Astrocyte (in vitro differentiated cells and primary cell): ENCODE data around the gene TTC36. TPM values are rescaled to one million over a fixed set of nuclear protein-coding genes. Genes with fewer than 3 reads are reported as not detected.

Experiments used
- DNase-seq: peaks from one replicate; pipeline ENCODE4 v3.0.0-alpha.2; 2010; ENCODE audit warnings: low read depth
- FAIRE-seq: peaks from 2 replicates; lab custom pipeline; 2011; peaks lifted over from hg19 to GRCh38; lab: Jason Lieb, UNC
- H2AFZ ChIP-seq: 2 replicates; pipeline ENCODE4 v1.6.0; 2012; ENCODE audit warnings: low read depth, low read length, inconsistent platforms
- H3K27ac ChIP-seq: 2 replicates; pipeline ENCODE4 v1.5.1; 2011; ENCODE audit warnings: low read depth, low read length, inconsistent platforms
- H3K27me3 ChIP-seq: 2 replicates; pipeline ENCODE4 v1.6.0; 2011; ENCODE audit warnings: low read length, inconsistent platforms; ENCODE audit not compliant: insufficient read depth
- H3K36me3 ChIP-seq: 2 replicates; pipeline ENCODE4 v1.5.1; 2011; ENCODE audit warnings: low read length, inconsistent platforms; ENCODE audit not compliant: insufficient read depth
- H3K4me1 ChIP-seq: 2 replicates; pipeline ENCODE4 v1.5.1; 2011; ENCODE audit warnings: low read length, inconsistent platforms; ENCODE audit not compliant: insufficient read depth
- H3K4me2 ChIP-seq: 2 replicates; pipeline ENCODE4 v1.6.0; 2012; ENCODE audit warnings: low read length, inconsistent platforms
- H3K4me3 ChIP-seq: 2 replicates; pipeline ENCODE4 v1.5.1; 2011; ENCODE audit warnings: low read depth, mild to moderate bottlenecking, low read length, inconsistent platforms; ENCODE audit not compliant: insufficient read depth
- H3K79me2 ChIP-seq: 2 replicates; pipeline ENCODE4 v1.6.0; 2012; ENCODE audit warnings: mild to moderate bottlenecking, low read length, inconsistent platforms; ENCODE audit not compliant: insufficient read depth
- H3K9ac ChIP-seq: 2 replicates; pipeline ENCODE4 v1.6.0; 2012; ENCODE audit warnings: mild to moderate bottlenecking, low read length, inconsistent platforms
- H3K9me3 ChIP-seq: 2 replicates; pipeline ENCODE4 v1.5.1; 2012; ENCODE audit warnings: low read depth, mild to moderate bottlenecking, low read length, inconsistent platforms; ENCODE audit not compliant: insufficient read depth
- H4K20me1 ChIP-seq: 2 replicates; pipeline ENCODE4 v1.6.0; 2012; ENCODE audit warnings: low read length, inconsistent platforms; ENCODE audit not compliant: insufficient read depth
- H3K27ac Mint-ChIP-seq: one replicate; pipeline ENCODE4 v1.8.0; 2021; ENCODE audit warnings: mild to moderate bottlenecking, mixed read lengths; ENCODE audit not compliant: unreplicated experiment
- H3K27me3 Mint-ChIP-seq: one replicate; pipeline ENCODE4 v1.8.0; 2021; ENCODE audit warnings: low read depth, mixed read lengths; ENCODE audit not compliant: unreplicated experiment
- H3K36me3 Mint-ChIP-seq: one replicate; pipeline ENCODE4 v1.8.0; 2021; ENCODE audit warnings: low read depth, mixed read lengths; ENCODE audit not compliant: unreplicated experiment
- H3K4me1 Mint-ChIP-seq: one replicate; pipeline ENCODE4 v1.8.0; 2021; ENCODE audit warnings: low read depth, mixed read lengths; ENCODE audit not compliant: unreplicated experiment
- H3K4me3 Mint-ChIP-seq: one replicate; pipeline ENCODE4 v1.8.0; 2021; ENCODE audit warnings: mild to moderate bottlenecking, moderate library complexity, mixed read lengths; ENCODE audit not compliant: unreplicated experiment
- H3K9me3 Mint-ChIP-seq: one replicate; pipeline ENCODE4 v1.8.0; 2021; ENCODE audit warnings: mild to moderate bottlenecking, mixed read lengths; ENCODE audit not compliant: unreplicated experiment
- CTCF ChIP-seq: IDR thresholded peaks from 2 replicates; pipeline ENCODE4 v1.5.1; 2011; ENCODE audit warnings: low read depth, mild to moderate bottlenecking, inconsistent platforms, low read length, moderate library complexity; ENCODE audit not compliant: insufficient read depth
- EZH2 ChIP-seq: IDR thresholded peaks from 2 replicates; pipeline ENCODE4 v1.6.1; 2012; ENCODE audit warnings: mild to moderate bottlenecking, low read length, inconsistent platforms; ENCODE audit not compliant: insufficient read depth
- total RNA-seq: library from RNA; stranded (reverse); gene quantifications from 2 replicates; pipeline ENCODE4 v1.2.1, GENCODE V29; 2021

Gene TTC36
- total RNA-seq, 1 donor from 2014 or later = 0.43 TPM

- Mint-ChIP-seq H3K4me1 (no peaks in the 10 kb centered on the region), H3K27me3 (no peaks in the 10 kb centered on the region), H3K4me3 (no peak overlapping the region), H3K36me3 (peaks cover 19% of the 10 kb centered on the region), H3K9me3 (no peaks in the 10 kb centered on the region), H3K27ac (no peak overlapping the region)
- H2AFZ ChIP-seq = no peak overlapping the region
- DNase-seq = peak; percentile 20
- peak; percentile 24 for TF ChIP-seq CTCF
- TF ChIP-seq EZH2 = no peak
- H3K79me2 ChIP-seq = no peaks in the 10 kb centered on the region
- no peaks in the 10 kb centered on the region for H3K27me3 ChIP-seq
- no peaks in the 10 kb centered on the region for H3K9me3 ChIP-seq
- peaks cover 14% of the 10 kb centered on the region for H4K20me1 ChIP-seq
- FAIRE-seq = no peak
- no peak overlapping the region for H3K9ac ChIP-seq
- no peak overlapping the region for H3K27ac ChIP-seq
- peaks cover 52% of the 10 kb centered on the region for H3K36me3 ChIP-seq
- no peak overlapping the region for H3K4me3 ChIP-seq
- no peaks in the 10 kb centered on the region for H3K4me1 ChIP-seq
- no peak overlapping the region for H3K4me2 ChIP-seq
Measured at GRCh38 chr11:118522571-118523072, 4.7 kb upstream of the TTC36 start.

- peaks cover 2% of the 10 kb centered on the region for H3K4me1 Mint-ChIP-seq
- H3K27ac ChIP-seq = no peak overlapping the region
- H3K36me3 ChIP-seq = peaks cover 43% of the 10 kb centered on the region
- peaks cover 14% of the 10 kb centered on the region for H4K20me1 ChIP-seq
- H3K79me2 ChIP-seq = no peaks in the 10 kb centered on the region
- FAIRE-seq = no peak
- no peaks in the 10 kb centered on the region for H3K27me3 Mint-ChIP-seq
- H3K9me3 Mint-ChIP-seq = no peaks in the 10 kb centered on the region
- no peak overlapping the region for H3K9ac ChIP-seq
- DNase-seq = no peak
- no peaks in the 10 kb centered on the region for H3K27me3 ChIP-seq
- no peak overlapping the region for H3K4me3 ChIP-seq
- no peak overlapping the region for H2AFZ ChIP-seq
- H3K27ac Mint-ChIP-seq = no peak overlapping the region
- peaks cover 20% of the 10 kb centered on the region for H3K36me3 Mint-ChIP-seq
- no peaks in the 10 kb centered on the region for H3K4me1 ChIP-seq
- H3K4me3 Mint-ChIP-seq = no peak overlapping the region
- H3K9me3 ChIP-seq = no peaks in the 10 kb centered on the region
- TF ChIP-seq EZH2 = no peak
- TF ChIP-seq CTCF = no peak
- H3K4me2 ChIP-seq = no peak overlapping the region
Measured at GRCh38 chr11:118524356-118524755, 2.9 kb upstream of the TTC36 start.

GRCh38 chr11:118524757-118525470 is 2.4 kb upstream of the TTC36 start:
- Histone ChIP-seq H3K9me3 (no peaks in the 10 kb centered on the region), H2AFZ (no peak overlapping the region), H3K36me3 (peaks cover 38% of the 10 kb centered on the region), H3K4me2 (no peak overlapping the region), H3K4me1 (peaks cover under 1% of the 10 kb centered on the region), H3K79me2 (no peaks in the 10 kb centered on the region), H3K9ac (no peak overlapping the region), H3K27me3 (no peaks in the 10 kb centered on the region), H4K20me1 (peaks cover 14% of the 10 kb centered on the region), H3K27ac (no peak overlapping the region), H3K4me3 (no peak overlapping the region)
- FAIRE-seq (no peak), DNase-seq (no peak)
- Mint-ChIP-seq H3K9me3 (no peaks in the 10 kb centered on the region), H3K4me1 (peaks cover 3% of the 10 kb centered on the region), H3K27me3 (no peaks in the 10 kb centered on the region), H3K27ac (no peak overlapping the region), H3K4me3 (no peak overlapping the region), H3K36me3 (peaks cover 18% of the 10 kb centered on the region)
- no peak for TF ChIP-seq CTCF
